ENCODE measurements around the gene PCDH18.
"Not testable (repeated sequence)": the region's sequence is repeated elsewhere in the genome, so short reads cannot be mapped to it uniquely, and the experiment has no call there.

PCDH18 gene

DNA sequence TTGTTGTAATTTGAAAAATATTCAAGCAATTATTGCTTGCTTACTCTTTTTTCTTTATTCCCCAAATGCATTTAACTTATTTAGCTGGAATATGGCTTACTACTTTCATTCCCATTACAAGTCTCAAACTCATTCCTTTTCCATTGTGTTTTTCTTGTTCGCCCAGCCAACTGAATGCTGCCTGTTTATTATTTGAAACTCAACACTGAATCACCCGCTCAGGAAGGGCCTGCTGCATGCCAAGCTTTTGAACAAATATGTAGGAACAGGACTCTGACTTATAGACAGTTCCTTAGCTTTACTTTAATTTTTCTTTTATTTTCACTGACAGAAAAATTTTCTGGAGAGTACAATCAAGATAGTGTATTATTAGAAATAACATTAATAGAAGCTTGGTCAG, 12.9 kb downstream of the PCDH18 start:
- no peak for TF ChIP-seq JUND (IDR thresholded peaks at IDR 0.05; ENCODE audit: low read depth)
- no peak for DNase-seq (ENCODE audit: low read depth in 1 of 2, low spot score in 1 of 2)
- in situ Hi-C loops (cut with HindIII; ENCODE audit: low pct_unique_long_range_greater_than_20kb, low sequenced_read_pairs): no loop called here

DNA sequence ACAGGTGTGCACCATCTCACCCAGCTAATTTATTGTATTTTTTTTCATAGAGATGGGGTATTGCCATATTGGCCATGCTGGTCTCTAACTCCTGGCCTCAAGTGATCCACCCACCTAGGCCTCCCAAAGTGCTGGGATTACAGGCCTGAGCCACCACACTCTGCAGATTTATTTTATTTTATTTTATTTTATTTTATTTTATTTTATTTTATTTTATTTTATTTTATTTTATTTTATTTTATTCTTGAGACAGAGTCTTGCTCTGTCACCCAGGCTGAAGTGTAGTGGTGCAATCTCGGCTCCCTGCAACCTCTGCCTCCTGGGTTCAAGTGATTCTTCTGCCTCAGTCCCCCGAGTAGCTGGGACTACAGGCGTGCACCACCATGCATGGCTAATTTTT, 15.0 kb downstream of the PCDH18 start:
- in situ Hi-C loops (cut with HindIII; ENCODE audit: low pct_unique_long_range_greater_than_20kb, low sequenced_read_pairs): not testable (repeated sequence)

GRCh38 chr4:137514406-137515111, 17.7 kb downstream of the PCDH18 start:
- DNase-seq (ENCODE audit: low read depth in 1 of 2, low spot score in 1 of 2): no peak
- no peak for TF ChIP-seq JUND (IDR thresholded peaks at IDR 0.05; ENCODE audit: low read depth)
- in situ Hi-C loops (cut with HindIII; ENCODE audit: low pct_unique_long_range_greater_than_20kb, low sequenced_read_pairs): no loop called here

More for the DNA sequence above, 15.0 kb downstream of the PCDH18 start:
- DNase-seq (ENCODE audit: low read depth in 1 of 2, low spot score in 1 of 2): not testable (repeated sequence)

GRCh38 chr4:137510557-137511265, 21.6 kb downstream of the PCDH18 start:
- DNase-seq (ENCODE audit: low read depth in 1 of 2, low spot score in 1 of 2): no peak
- in situ Hi-C loops (cut with HindIII; ENCODE audit: low pct_unique_long_range_greater_than_20kb, low sequenced_read_pairs): no loop called here
- TF ChIP-seq JUND (IDR thresholded peaks at IDR 0.05; ENCODE audit: low read depth): no peak

DNA sequence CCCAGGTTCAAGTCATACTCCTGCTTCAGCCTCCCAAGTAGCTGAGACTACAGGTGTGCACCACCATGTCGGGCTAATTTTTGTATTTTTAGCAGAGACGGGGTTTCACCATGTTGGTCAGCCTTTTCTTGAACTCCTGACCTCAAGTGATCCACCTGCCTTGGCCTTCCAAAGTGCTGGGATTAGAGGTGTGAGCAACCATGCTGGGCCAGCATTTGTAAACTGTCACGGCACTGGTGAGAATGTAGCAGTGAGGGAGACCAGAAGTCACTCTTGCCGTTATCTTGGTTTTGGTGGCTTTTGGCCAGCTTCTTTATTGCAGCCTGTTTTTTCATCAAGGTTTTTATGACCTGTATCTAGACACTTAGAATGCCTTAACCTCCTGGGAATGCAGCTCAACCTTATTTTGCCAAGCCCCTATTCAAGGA, 22.4 kb downstream of the PCDH18 start:
- in situ Hi-C loops (cut with HindIII; ENCODE audit: low pct_unique_long_range_greater_than_20kb, low sequenced_read_pairs): no loop called here
- no peak for DNase-seq (ENCODE audit: low read depth in 1 of 2, low spot score in 1 of 2)
- no peak for TF ChIP-seq JUND (IDR thresholded peaks at IDR 0.05; ENCODE audit: low read depth)

- no peak for DNase-seq (ENCODE audit: low read depth in 1 of 2, low spot score in 1 of 2)
- TF ChIP-seq JUND (IDR thresholded peaks at IDR 0.05; ENCODE audit: low read depth): no peak
- in situ Hi-C loops (cut with HindIII; ENCODE audit: low pct_unique_long_range_greater_than_20kb, low sequenced_read_pairs): no loop called here
Measured at GRCh38 chr4:137502339-137503129, 29.8 kb downstream of the PCDH18 start.

DNA sequence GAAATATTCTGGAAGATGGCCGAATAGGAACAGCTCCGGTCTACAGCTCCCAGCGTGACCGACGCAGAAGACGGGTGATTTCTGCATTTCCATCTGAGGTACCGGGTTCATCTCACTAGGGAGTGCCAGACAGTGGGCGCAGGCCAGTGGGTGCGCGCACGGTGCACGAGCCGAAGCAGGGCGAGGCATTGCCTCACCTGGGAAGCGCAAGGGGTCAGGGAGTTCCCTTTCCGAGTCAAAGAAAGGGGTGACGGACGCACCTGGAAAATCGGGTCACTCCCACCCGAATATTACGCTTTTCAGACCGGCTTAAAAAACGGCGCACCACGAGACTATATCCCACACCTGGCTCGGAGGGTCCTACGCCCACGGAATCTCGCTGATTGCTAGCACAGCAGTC, 36.0 kb downstream of the PCDH18 start:
- in situ Hi-C loops (cut with HindIII; ENCODE audit: low pct_unique_long_range_greater_than_20kb, low sequenced_read_pairs); DNase-seq (ENCODE audit: low read depth in 1 of 2, low spot score in 1 of 2): not testable (repeated sequence)

- DNase-seq (ENCODE audit: low read depth in 1 of 2, low spot score in 1 of 2): no peak
- in situ Hi-C loops (cut with HindIII; ENCODE audit: low pct_unique_long_range_greater_than_20kb, low sequenced_read_pairs): no loop called here
- TF ChIP-seq JUND (IDR thresholded peaks at IDR 0.05; ENCODE audit: low read depth): no peak
Measured at GRCh38 chr4:137495578-137495977, 36.7 kb downstream of the PCDH18 start.

DNA sequence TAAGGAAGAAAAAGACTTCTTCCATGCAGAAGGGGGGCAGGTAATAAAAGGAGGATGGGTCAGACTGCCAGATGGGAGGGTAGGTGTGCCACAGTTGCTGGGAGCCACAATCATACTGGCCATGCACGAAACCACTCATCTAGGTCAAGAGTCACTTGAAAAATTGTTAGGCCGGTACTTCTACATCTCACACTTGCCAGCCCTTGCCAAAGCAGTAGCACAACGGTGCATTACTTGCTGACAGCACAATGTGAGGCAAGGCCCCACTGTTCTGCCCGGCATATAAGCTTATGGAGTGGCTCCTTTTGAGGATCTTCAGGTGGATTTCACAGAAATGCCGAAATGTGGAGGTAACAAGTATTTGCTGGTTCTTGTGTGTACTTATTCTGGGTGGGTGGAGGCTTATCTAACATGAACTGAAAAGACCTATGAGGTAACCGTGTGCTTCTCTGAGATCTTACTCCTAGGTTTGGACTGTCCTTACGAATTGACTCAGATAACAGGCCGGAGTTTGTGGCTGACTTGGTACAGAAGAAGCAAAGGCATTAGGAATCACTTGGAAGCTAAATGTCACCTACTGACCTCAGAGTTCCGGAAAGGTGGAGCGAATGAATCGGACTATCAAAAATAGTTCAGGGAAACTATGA, 48.9 kb downstream of the PCDH18 start:
- DNase-seq (ENCODE audit: low read depth in 1 of 2, low spot score in 1 of 2); in situ Hi-C loops (cut with HindIII; ENCODE audit: low pct_unique_long_range_greater_than_20kb, low sequenced_read_pairs): not testable (repeated sequence)

DNA sequence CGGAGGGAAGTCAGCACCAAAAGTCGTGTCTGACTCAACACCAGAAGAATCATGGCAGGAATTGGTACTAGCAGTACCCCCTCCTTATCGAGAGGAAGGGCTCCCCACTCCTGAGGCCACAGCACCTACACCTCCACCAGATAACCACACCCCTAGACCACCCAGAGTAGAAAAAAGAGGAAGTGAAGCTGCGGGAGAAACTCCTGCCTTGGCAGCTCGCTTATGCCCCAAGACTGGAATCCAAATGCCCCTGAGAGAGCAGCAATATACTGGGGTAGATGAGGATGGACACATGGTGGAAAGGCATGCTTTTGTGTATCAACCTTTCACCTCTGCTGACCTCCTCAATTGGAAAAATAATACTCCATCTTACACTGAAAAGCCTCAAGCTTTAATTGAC, 52.6 kb downstream of the PCDH18 start:
- in situ Hi-C loops (cut with HindIII; ENCODE audit: low pct_unique_long_range_greater_than_20kb, low sequenced_read_pairs): not testable (repeated sequence)

DNA sequence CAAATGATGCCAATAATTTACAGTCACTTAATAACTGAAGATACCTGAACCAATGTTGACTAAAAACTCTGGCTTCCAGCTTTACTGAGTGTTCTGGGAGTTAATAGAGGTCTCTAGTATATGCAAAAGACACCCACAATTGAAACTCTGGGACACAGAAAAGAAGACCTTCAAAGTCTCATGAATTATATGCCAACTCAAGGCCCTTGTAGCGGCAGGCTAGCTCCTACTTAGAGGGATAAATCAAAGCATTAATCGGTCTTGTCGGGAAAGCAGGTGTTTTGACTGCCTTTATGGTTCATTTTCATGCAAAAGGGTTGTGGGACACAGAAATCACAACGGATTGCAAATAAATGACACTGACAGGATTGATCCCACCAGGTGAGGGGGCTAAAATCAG, 55.9 kb downstream of the PCDH18 start:
- in situ Hi-C loops (cut with HindIII; ENCODE audit: low pct_unique_long_range_greater_than_20kb, low sequenced_read_pairs): no loop called here
- no peak for TF ChIP-seq JUND (IDR thresholded peaks at IDR 0.05; ENCODE audit: low read depth)
- no peak for DNase-seq (ENCODE audit: low read depth in 1 of 2, low spot score in 1 of 2)

More for the DNA sequence above, 52.6 kb downstream of the PCDH18 start:
- DNase-seq (ENCODE audit: low read depth in 1 of 2, low spot score in 1 of 2): not testable (repeated sequence)

GRCh38 chr4:137474711-137475301, 57.5 kb downstream of the PCDH18 start:
- peak in 1 of 2 experiments; percentile 19 for DNase-seq (ENCODE audit: low read depth in 1 of 2, low spot score in 1 of 2)
- no peak for TF ChIP-seq JUND (IDR thresholded peaks at IDR 0.05; ENCODE audit: low read depth)
- in situ Hi-C loops (cut with HindIII; ENCODE audit: low pct_unique_long_range_greater_than_20kb, low sequenced_read_pairs): no loop called here

Data from T47D (cell line).